Keratinocyte (primary cell): ENCODE measurements around the gene CIZ1. TPM values are rescaled to one million over a fixed set of nuclear protein-coding genes. Genes with fewer than 3 reads are reported as not detected.

Experiments
- DNase-seq: peaks from one replicate; pipeline ENCODE4 v3.0.0-alpha.2; 2011; ENCODE audit warnings: low read depth, missing footprints, low spot score
- FAIRE-seq: peaks from 2 replicates; lab custom pipeline; 2011; peaks lifted over from hg19 to GRCh38; lab: Jason Lieb, UNC
- H2AFZ ChIP-seq: 2 replicates; pipeline ENCODE4 v1.6.0; 2012; ENCODE audit warnings: low read length, control low read depth, inconsistent platforms; ENCODE audit not compliant: control insufficient read depth
- H3K27ac ChIP-seq: 2 replicates; pipeline ENCODE4 v1.5.1; 2011; ENCODE audit warnings: low read length; ENCODE audit not compliant: control insufficient read depth, insufficient read depth
- H3K27me3 ChIP-seq: 3 replicates; pipeline ENCODE4 v1.6.0; 2011; ENCODE audit warnings: low read length; ENCODE audit not compliant: control insufficient read depth, insufficient read depth; ENCODE audit errors: extremely low read depth
- H3K36me3 ChIP-seq, 2 experiments: 2 replicates in 1 of 2; 3 replicates in 1 of 2; pipeline ENCODE4 v1.5.1; 2011; ENCODE audit warnings: low read length in 2 of 2, mild to moderate bottlenecking in 1 of 2; ENCODE audit not compliant: control insufficient read depth in 2 of 2, insufficient read depth in 2 of 2; ENCODE audit errors: extremely low read depth in 1 of 2
- H3K4me1 ChIP-seq: 3 replicates; pipeline ENCODE4 v1.5.1; 2011; ENCODE audit warnings: low read length; ENCODE audit not compliant: control insufficient read depth, insufficient read depth; ENCODE audit errors: extremely low read depth
- H3K4me2 ChIP-seq: 3 replicates; pipeline ENCODE4 v1.6.0; 2011; ENCODE audit warnings: low read depth, low read length; ENCODE audit not compliant: control insufficient read depth, insufficient read depth; ENCODE audit errors: extremely low read depth
- H3K4me3 ChIP-seq, 3 experiments: fragments of 200-600 bp in 1 of 3; sonication (generic) in 1 of 3; 2 replicates in 2 of 3; 3 replicates in 1 of 3; pipeline ENCODE4 v1.5.1; 2011 to 2016; ENCODE audit warnings: low read length in 3 of 3, mild to moderate bottlenecking in 3 of 3, control low read depth in 2 of 3, inconsistent platforms in 1 of 3, low read depth in 1 of 3, mixed read lengths in 1 of 3, mixed run types in 1 of 3, moderate library complexity in 1 of 3; ENCODE audit not compliant: control insufficient read depth in 2 of 3, insufficient read depth in 2 of 3; ENCODE audit errors: extremely low read depth in 1 of 3
- H3K79me2 ChIP-seq: 2 replicates; pipeline ENCODE4 v1.6.0; 2012; ENCODE audit warnings: low read length; ENCODE audit not compliant: control insufficient read depth, insufficient read depth
- H3K9ac ChIP-seq: 3 replicates; pipeline ENCODE4 v1.6.0; 2011; ENCODE audit warnings: low read length; ENCODE audit not compliant: control insufficient read depth, insufficient read depth; ENCODE audit errors: extremely low read depth
- H3K9me1 ChIP-seq: 3 replicates; pipeline ENCODE4 v1.6.0; 2011; ENCODE audit warnings: low read length; ENCODE audit not compliant: control insufficient read depth, insufficient read depth; ENCODE audit errors: extremely low read depth
- H3K9me3 ChIP-seq: 2 replicates; pipeline ENCODE4 v1.5.1; 2012; ENCODE audit warnings: low read depth, low read length; ENCODE audit not compliant: control insufficient read depth
- H4K20me1 ChIP-seq: 3 replicates; pipeline ENCODE4 v1.6.0; 2011; ENCODE audit warnings: low read length; ENCODE audit not compliant: control insufficient read depth, insufficient read depth; ENCODE audit errors: extremely low read depth
- CTCF ChIP-seq, 3 experiments: IDR thresholded peaks in 1 of 3; conservative IDR thresholded peaks in 1 of 3; optimal IDR thresholded peaks in 1 of 3; 2 replicates in 2 of 3; 3 replicates in 1 of 3; pipeline versions ENCODE3 to v1.5.1; 2011; ENCODE audit warnings: low read length in 3 of 3, mild to moderate bottlenecking in 3 of 3, moderate library complexity in 2 of 3, control low read depth in 1 of 3, inconsistent platforms in 1 of 3; ENCODE audit not compliant: insufficient read depth in 2 of 3; ENCODE audit errors: extremely low read depth in 1 of 3
- EZH2 ChIP-seq: IDR thresholded peaks from one replicate; pipeline ENCODE4 v1.6.1; 2012; ENCODE audit warnings: inconsistent platforms, mild to moderate bottlenecking, low read length, moderate library complexity
- dilution Hi-C: fragments of 300-500 bp; cut with MboI; formaldehyde crosslinking; loops from one replicate; pipeline ENCODE4 v1.7.0; 2020; ENCODE audit warnings: low sequenced_read_pairs; ENCODE audit not compliant: extremely low pct_ligation_motif_present
- polyA plus RNA-seq, 5 experiments: library from polyadenylated mRNA; depleted of rRNA in 3 of 5; stranded (reverse) in 3 of 5; stranded (forward) in 1 of 5; unstranded in 1 of 5; fragments of >200 nt; gene quantifications; 1 replicate in 1 of 5; 2 replicates in 3 of 5; 3 replicates in 1 of 5; pipeline versions ENCODE4 v1.2.1 to v1.2.3, GENCODE V29; 2011 to 2012; ENCODE audit warnings: missing spikeins in 2 of 5, low read depth in 1 of 5, low replicate concordance in 1 of 5

The CIZ1 gene
- polyA plus RNA-seq, 1 donor (not counting 4 experiments of a cell fraction or from before 2014, with no cell fraction given) = 23.5 TPM

GRCh38 chr9:128163523-128164306 is 27.7 kb downstream of the CIZ1 start:
- Histone ChIP-seq H3K36me3 (peaks cover 32 to 33% of the 10 kb centered on the region in 2 experiments), H4K20me1 (peaks cover 3% of the 10 kb centered on the region), H3K9me1 (no peaks in the 10 kb centered on the region), H3K4me1 (peaks cover 20% of the 10 kb centered on the region), H3K9ac (no peak overlapping the region), H3K27ac (no peak overlapping the region), H3K9me3 (no peaks in the 10 kb centered on the region), H3K4me2 (no peak overlapping the region), H3K4me3 (no peak overlapping the region), H2AFZ (no peak overlapping the region), H3K27me3 (no peaks in the 10 kb centered on the region), H3K79me2 (peaks cover 5% of the 10 kb centered on the region)
- dilution Hi-C loops = no loop called here
- FAIRE-seq (no peak), DNase-seq (no peak)
- no peak for TF ChIP-seq CTCF (optimal IDR thresholded peaks at IDR 0.05 in 1 of 3, IDR thresholded peaks at IDR 0.05 in 1 of 3, conservative IDR thresholded peaks at IDR 0.05 in 1 of 3; ENCODE audit: extremely low read depth in 1 of 3, insufficient read depth in 2 of 3, low read length in 3 of 3)
- TF ChIP-seq EZH2 = no peak

- TF ChIP-seq CTCF (optimal IDR thresholded peaks at IDR 0.05 in 1 of 3, IDR thresholded peaks at IDR 0.05 in 1 of 3, conservative IDR thresholded peaks at IDR 0.05 in 1 of 3; ENCODE audit: extremely low read depth in 1 of 3, insufficient read depth in 2 of 3, low read length in 3 of 3) (no peak), EZH2 (no peak)
- Histone ChIP-seq H3K27ac (no peak overlapping the region), H3K79me2 (peaks cover 5% of the 10 kb centered on the region), H3K36me3 (peaks cover 28 to 32% of the 10 kb centered on the region in 2 experiments), H3K9me3 (no peaks in the 10 kb centered on the region), H3K9me1 (no peaks in the 10 kb centered on the region), H3K4me2 (no peak overlapping the region), H4K20me1 (peaks cover 3% of the 10 kb centered on the region), H2AFZ (no peak overlapping the region), H3K4me1 (peaks cover 19% of the 10 kb centered on the region), H3K9ac (no peak overlapping the region), H3K27me3 (no peaks in the 10 kb centered on the region), H3K4me3 (no peak overlapping the region)
- dilution Hi-C loops = no loop called here
- FAIRE-seq (no peak), DNase-seq (no peak)
Measured at GRCh38 chr9:128163027-128163515, 28.3 kb downstream of the CIZ1 start.
